Astrocyte (in vitro differentiated cells and primary cell): ENCODE data around the gene PTPRT. TPM values are rescaled to one million over a fixed set of nuclear protein-coding genes. Genes with fewer than 3 reads are reported as not detected.

Experiments used
- DNase-seq: peaks from one replicate; pipeline ENCODE4 v3.0.0-alpha.2; 2010; ENCODE audit warnings: low read depth
- FAIRE-seq: peaks from 2 replicates; lab custom pipeline; 2011; peaks lifted over from hg19 to GRCh38; lab: Jason Lieb, UNC
- H2AFZ ChIP-seq: 2 replicates; pipeline ENCODE4 v1.6.0; 2012; ENCODE audit warnings: low read depth, low read length, inconsistent platforms
- H3K27ac ChIP-seq: 2 replicates; pipeline ENCODE4 v1.5.1; 2011; ENCODE audit warnings: low read depth, low read length, inconsistent platforms
- H3K27me3 ChIP-seq: 2 replicates; pipeline ENCODE4 v1.6.0; 2011; ENCODE audit warnings: low read length, inconsistent platforms; ENCODE audit not compliant: insufficient read depth
- H3K36me3 ChIP-seq: 2 replicates; pipeline ENCODE4 v1.5.1; 2011; ENCODE audit warnings: low read length, inconsistent platforms; ENCODE audit not compliant: insufficient read depth
- H3K4me1 ChIP-seq: 2 replicates; pipeline ENCODE4 v1.5.1; 2011; ENCODE audit warnings: low read length, inconsistent platforms; ENCODE audit not compliant: insufficient read depth
- H3K4me2 ChIP-seq: 2 replicates; pipeline ENCODE4 v1.6.0; 2012; ENCODE audit warnings: low read length, inconsistent platforms
- H3K4me3 ChIP-seq: 2 replicates; pipeline ENCODE4 v1.5.1; 2011; ENCODE audit warnings: low read depth, mild to moderate bottlenecking, low read length, inconsistent platforms; ENCODE audit not compliant: insufficient read depth
- H3K79me2 ChIP-seq: 2 replicates; pipeline ENCODE4 v1.6.0; 2012; ENCODE audit warnings: mild to moderate bottlenecking, low read length, inconsistent platforms; ENCODE audit not compliant: insufficient read depth
- H3K9ac ChIP-seq: 2 replicates; pipeline ENCODE4 v1.6.0; 2012; ENCODE audit warnings: mild to moderate bottlenecking, low read length, inconsistent platforms
- H3K9me3 ChIP-seq: 2 replicates; pipeline ENCODE4 v1.5.1; 2012; ENCODE audit warnings: low read depth, mild to moderate bottlenecking, low read length, inconsistent platforms; ENCODE audit not compliant: insufficient read depth
- H4K20me1 ChIP-seq: 2 replicates; pipeline ENCODE4 v1.6.0; 2012; ENCODE audit warnings: low read length, inconsistent platforms; ENCODE audit not compliant: insufficient read depth
- H3K27ac Mint-ChIP-seq: one replicate; pipeline ENCODE4 v1.8.0; 2021; ENCODE audit warnings: mild to moderate bottlenecking, mixed read lengths; ENCODE audit not compliant: unreplicated experiment
- H3K27me3 Mint-ChIP-seq: one replicate; pipeline ENCODE4 v1.8.0; 2021; ENCODE audit warnings: low read depth, mixed read lengths; ENCODE audit not compliant: unreplicated experiment
- H3K36me3 Mint-ChIP-seq: one replicate; pipeline ENCODE4 v1.8.0; 2021; ENCODE audit warnings: low read depth, mixed read lengths; ENCODE audit not compliant: unreplicated experiment
- H3K4me1 Mint-ChIP-seq: one replicate; pipeline ENCODE4 v1.8.0; 2021; ENCODE audit warnings: low read depth, mixed read lengths; ENCODE audit not compliant: unreplicated experiment
- H3K4me3 Mint-ChIP-seq: one replicate; pipeline ENCODE4 v1.8.0; 2021; ENCODE audit warnings: mild to moderate bottlenecking, moderate library complexity, mixed read lengths; ENCODE audit not compliant: unreplicated experiment
- H3K9me3 Mint-ChIP-seq: one replicate; pipeline ENCODE4 v1.8.0; 2021; ENCODE audit warnings: mild to moderate bottlenecking, mixed read lengths; ENCODE audit not compliant: unreplicated experiment
- EZH2 ChIP-seq: IDR thresholded peaks from 2 replicates; pipeline ENCODE4 v1.6.1; 2012; ENCODE audit warnings: mild to moderate bottlenecking, low read length, inconsistent platforms; ENCODE audit not compliant: insufficient read depth
- total RNA-seq: library from RNA; stranded (reverse); gene quantifications from 2 replicates; pipeline ENCODE4 v1.2.1, GENCODE V29; 2021
- TF ChIP-seq, protein P1 (sequence below): IDR thresholded peaks from 2 replicates; pipeline ENCODE4 v1.5.1; 2011; ENCODE audit warnings: low read depth, mild to moderate bottlenecking, inconsistent platforms, low read length, moderate library complexity; ENCODE audit not compliant: insufficient read depth

Gene PTPRT
- total RNA-seq, 1 donor from 2014 or later = 0.25 TPM

DNA sequence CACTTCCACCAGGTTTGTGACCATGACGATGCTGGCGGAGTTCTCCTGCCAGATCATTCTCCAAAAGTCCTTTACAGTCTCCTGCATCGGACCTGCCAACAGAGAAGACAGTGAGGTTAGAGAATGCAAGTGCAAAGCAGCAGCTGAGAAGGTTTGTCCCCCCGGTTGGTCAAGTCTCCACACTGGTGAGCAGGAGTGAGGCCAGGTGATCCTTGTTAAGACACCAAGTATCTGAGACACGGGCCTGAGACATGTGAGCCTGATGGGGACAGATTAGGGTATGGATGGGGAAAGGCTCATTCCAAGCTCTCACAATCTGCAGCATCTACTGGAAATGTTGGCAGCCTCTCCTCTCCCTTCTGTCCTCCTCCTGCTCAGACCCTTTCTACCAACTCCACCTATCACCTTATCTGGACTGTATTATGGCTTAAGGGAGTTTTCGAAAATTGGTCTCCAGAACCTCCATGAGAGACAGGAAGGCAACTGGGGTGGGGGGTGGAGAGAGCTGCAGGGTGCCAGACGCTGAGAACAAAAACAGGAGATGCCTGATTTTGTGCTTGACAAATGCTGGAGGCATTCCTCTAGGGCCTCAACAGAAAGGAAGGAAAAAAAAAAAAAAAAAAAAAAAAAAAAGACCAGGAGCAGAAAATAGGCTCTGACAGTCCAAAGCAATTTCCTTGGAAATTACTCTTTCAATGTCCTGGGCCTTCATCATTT, 1071.1 kb downstream of the PTPRT start:
- no peaks in the 10 kb centered on the region for H3K79me2 ChIP-seq
- H3K9me3 ChIP-seq = peaks cover 7% of the 10 kb centered on the region
- no peak for TF ChIP-seq EZH2
- TF ChIP-seq, protein P1, sequence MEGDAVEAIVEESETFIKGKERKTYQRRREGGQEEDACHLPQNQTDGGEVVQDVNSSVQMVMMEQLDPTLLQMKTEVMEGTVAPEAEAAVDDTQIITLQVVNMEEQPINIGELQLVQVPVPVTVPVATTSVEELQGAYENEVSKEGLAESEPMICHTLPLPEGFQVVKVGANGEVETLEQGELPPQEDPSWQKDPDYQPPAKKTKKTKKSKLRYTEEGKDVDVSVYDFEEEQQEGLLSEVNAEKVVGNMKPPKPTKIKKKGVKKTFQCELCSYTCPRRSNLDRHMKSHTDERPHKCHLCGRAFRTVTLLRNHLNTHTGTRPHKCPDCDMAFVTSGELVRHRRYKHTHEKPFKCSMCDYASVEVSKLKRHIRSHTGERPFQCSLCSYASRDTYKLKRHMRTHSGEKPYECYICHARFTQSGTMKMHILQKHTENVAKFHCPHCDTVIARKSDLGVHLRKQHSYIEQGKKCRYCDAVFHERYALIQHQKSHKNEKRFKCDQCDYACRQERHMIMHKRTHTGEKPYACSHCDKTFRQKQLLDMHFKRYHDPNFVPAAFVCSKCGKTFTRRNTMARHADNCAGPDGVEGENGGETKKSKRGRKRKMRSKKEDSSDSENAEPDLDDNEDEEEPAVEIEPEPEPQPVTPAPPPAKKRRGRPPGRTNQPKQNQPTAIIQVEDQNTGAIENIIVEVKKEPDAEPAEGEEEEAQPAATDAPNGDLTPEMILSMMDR = no peak
- H3K9me3 Mint-ChIP-seq = no peaks in the 10 kb centered on the region
- H3K36me3 ChIP-seq = no peaks in the 10 kb centered on the region
- H3K4me2 ChIP-seq = no peak overlapping the region
- no peaks in the 10 kb centered on the region for H3K27me3 Mint-ChIP-seq
- H3K36me3 Mint-ChIP-seq = no peaks in the 10 kb centered on the region
- no peak for FAIRE-seq
- no peaks in the 10 kb centered on the region for H4K20me1 ChIP-seq
- H3K4me1 Mint-ChIP-seq = no peaks in the 10 kb centered on the region
- no peak for DNase-seq
- no peak overlapping the region for H3K27ac Mint-ChIP-seq
- no peak overlapping the region for H2AFZ ChIP-seq
- H3K4me1 ChIP-seq = no peaks in the 10 kb centered on the region
- no peak overlapping the region for H3K4me3 ChIP-seq
- H3K27me3 ChIP-seq = no peaks in the 10 kb centered on the region
- H3K4me3 Mint-ChIP-seq = no peak overlapping the region
- H3K27ac ChIP-seq = no peak overlapping the region
- H3K9ac ChIP-seq = no peak overlapping the region

DNA sequence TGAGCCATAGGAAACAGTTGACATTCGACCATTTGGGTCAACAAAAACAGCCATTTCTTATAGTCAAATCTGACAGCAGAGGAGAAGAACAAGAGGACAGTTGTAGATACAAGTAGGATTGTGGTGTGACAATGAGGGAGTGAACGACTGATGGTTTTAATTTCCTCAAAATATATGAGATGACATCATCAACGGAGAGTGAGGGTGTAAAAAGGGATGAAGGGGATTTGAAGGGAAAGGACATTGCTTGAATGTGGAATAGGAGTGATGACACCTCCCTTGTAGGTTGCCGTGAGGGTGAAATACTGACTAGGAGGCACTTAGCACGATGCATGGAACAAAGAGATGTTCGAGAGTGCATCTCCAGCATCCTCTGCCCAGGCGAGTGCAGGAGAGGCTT, 1071.7 kb downstream of the PTPRT start:
- DNase-seq = no peak
- H3K27ac Mint-ChIP-seq = no peak overlapping the region
- H3K79me2 ChIP-seq = no peaks in the 10 kb centered on the region
- no peaks in the 10 kb centered on the region for H3K4me1 ChIP-seq
- no peak overlapping the region for H3K9ac ChIP-seq
- TF ChIP-seq, protein P1 = no peak
- TF ChIP-seq EZH2 = no peak
- no peaks in the 10 kb centered on the region for H4K20me1 ChIP-seq
- no peaks in the 10 kb centered on the region for H3K4me1 Mint-ChIP-seq
- no peak overlapping the region for H2AFZ ChIP-seq
- H3K27me3 Mint-ChIP-seq = no peaks in the 10 kb centered on the region
- no peaks in the 10 kb centered on the region for H3K9me3 Mint-ChIP-seq
- no peaks in the 10 kb centered on the region for H3K27me3 ChIP-seq
- no peak overlapping the region for H3K27ac ChIP-seq
- H3K36me3 ChIP-seq = no peaks in the 10 kb centered on the region
- no peak overlapping the region for H3K4me3 Mint-ChIP-seq
- FAIRE-seq = no peak
- H3K4me2 ChIP-seq = no peak overlapping the region
- no peaks in the 10 kb centered on the region for H3K36me3 Mint-ChIP-seq
- H3K4me3 ChIP-seq = no peak overlapping the region
- H3K9me3 ChIP-seq = peaks cover 6% of the 10 kb centered on the region

DNA sequence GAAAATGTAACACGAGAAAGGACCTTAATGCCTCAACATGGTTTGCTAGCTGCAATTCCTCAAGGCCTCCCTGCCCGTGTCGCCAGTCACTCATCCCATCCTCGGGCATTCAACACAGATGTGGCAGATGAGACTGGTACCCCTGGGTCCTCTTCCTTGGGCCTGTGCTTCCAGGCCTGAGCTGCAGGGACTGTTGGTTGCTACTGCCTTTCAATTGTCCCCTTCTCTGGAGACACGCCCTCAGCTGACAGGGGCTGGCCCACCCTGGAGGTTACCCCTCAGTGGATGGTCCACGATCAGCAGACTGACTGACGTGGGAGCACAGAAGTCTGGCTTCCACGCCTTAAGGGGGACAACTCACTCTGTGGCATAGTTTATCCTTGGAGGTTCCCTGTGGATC, 1076.5 kb downstream of the PTPRT start:
- peaks cover 6% of the 10 kb centered on the region for H3K9me3 ChIP-seq
- no peaks in the 10 kb centered on the region for H3K79me2 ChIP-seq
- H3K4me1 ChIP-seq = no peaks in the 10 kb centered on the region
- Mint-ChIP-seq H3K4me3 (no peak overlapping the region), H3K4me1 (no peaks in the 10 kb centered on the region), H3K27ac (no peak overlapping the region), H3K36me3 (no peaks in the 10 kb centered on the region), H3K9me3 (peaks cover 2% of the 10 kb centered on the region), H3K27me3 (no peaks in the 10 kb centered on the region)
- no peaks in the 10 kb centered on the region for H3K36me3 ChIP-seq
- H2AFZ ChIP-seq = no peak overlapping the region
- no peak overlapping the region for H3K4me3 ChIP-seq
- no peak overlapping the region for H3K9ac ChIP-seq
- H3K4me2 ChIP-seq = no peak overlapping the region
- FAIRE-seq (no peak), DNase-seq (no peak)
- no peaks in the 10 kb centered on the region for H3K27me3 ChIP-seq
- no peak overlapping the region for H3K27ac ChIP-seq
- H4K20me1 ChIP-seq = no peaks in the 10 kb centered on the region
- TF ChIP-seq EZH2 = no peak
- TF ChIP-seq, protein P1 = no peak
